Fibroblast of lung (primary cell): ENCODE results near the gene TCF15. TPM values are rescaled to one million over a fixed set of nuclear protein-coding genes. Genes with fewer than 3 reads are reported as not detected.

Experiments used
- DNase-seq, 2 donors: peaks; one replicate each; pipeline versions ENCODE4 v3.0.0 to v3.0.0-alpha.2; 2010; ENCODE audit warnings: low read depth in 2 of 2
- H2AFZ ChIP-seq: 2 replicates; pipeline ENCODE4 v1.5.1; 2012; ENCODE audit warnings: low read length, control low read depth, inconsistent platforms
- H3K27ac ChIP-seq: 2 replicates; pipeline ENCODE4 v1.5.1; 2011; ENCODE audit warnings: low read length, control low read depth; ENCODE audit not compliant: insufficient read depth
- H3K27me3 ChIP-seq: 2 replicates; pipeline ENCODE4 v1.5.1; 2011; ENCODE audit warnings: mild to moderate bottlenecking, low read length; ENCODE audit not compliant: control insufficient read depth, insufficient read depth
- H3K36me3 ChIP-seq: 2 replicates; pipeline ENCODE4 v1.5.1; 2011; ENCODE audit warnings: low read length; ENCODE audit not compliant: control insufficient read depth, insufficient read depth
- H3K4me1 ChIP-seq: 2 replicates; pipeline ENCODE4 v1.5.1; 2011; ENCODE audit warnings: low read length; ENCODE audit not compliant: control insufficient read depth, insufficient read depth; ENCODE audit errors: extremely low read depth
- H3K4me2 ChIP-seq: 2 replicates; pipeline ENCODE4 v1.5.1; 2011; ENCODE audit warnings: low read length, control low read depth; ENCODE audit not compliant: insufficient read depth; ENCODE audit errors: extremely low read depth
- H3K4me3 ChIP-seq, 4 experiments: fragments of 200-600 bp in 1 of 4; sonication (generic) in 1 of 4; replicated peaks in 1 of 4; 2 replicates each; pipeline ENCODE4 v1.5.1; 2011 to 2016; ENCODE audit warnings: low read length in 4 of 4, low read depth in 3 of 4, mild to moderate bottlenecking in 3 of 4, control low read depth in 2 of 4, inconsistent platforms in 1 of 4, mixed read lengths in 1 of 4; ENCODE audit not compliant: insufficient read depth in 1 of 4; ENCODE audit errors: control extremely low read depth in 1 of 4
- H3K79me2 ChIP-seq: 2 replicates; pipeline ENCODE4 v1.5.1; 2012; ENCODE audit warnings: mild to moderate bottlenecking, low read length, inconsistent platforms; ENCODE audit not compliant: control insufficient read depth, insufficient read depth
- H3K9ac ChIP-seq: 2 replicates; pipeline ENCODE4 v1.5.1; 2011; ENCODE audit warnings: mild to moderate bottlenecking, low read length, control low read depth; ENCODE audit not compliant: insufficient read depth
- H3K9me3 ChIP-seq: 2 replicates; pipeline ENCODE4 v1.5.1; 2012; ENCODE audit warnings: low read depth, low read length; ENCODE audit not compliant: control insufficient read depth, insufficient read depth
- H4K20me1 ChIP-seq: 2 replicates; pipeline ENCODE4 v1.5.1; 2011; ENCODE audit warnings: low read length; ENCODE audit not compliant: control insufficient read depth, insufficient read depth; ENCODE audit errors: extremely low read depth
- EZH2 ChIP-seq: IDR thresholded peaks from 2 replicates; pipeline ENCODE4 v1.5.1; 2012; ENCODE audit warnings: low read length, control low read depth, mild to moderate bottlenecking; ENCODE audit errors: missing control alignments
- polyA plus RNA-seq, 2 donors: library from polyadenylated mRNA; depleted of rRNA in 1 of 2; stranded (reverse) in 1 of 2; unstranded in 1 of 2; fragments of >200 nt; gene quantifications; 2 replicates each; pipeline ENCODE4 v1.2.1, GENCODE V29; 2011 to 2012; ENCODE audit warnings: missing spikeins in 1 of 2
- total RNA-seq: library from RNA; depleted of rRNA; stranded (reverse); fragments of >200 nt; gene quantifications from 2 replicates; pipeline ENCODE4 v1.2.1, GENCODE V29; 2014
- TF ChIP-seq, protein P1 (sequence below), 2 donors: IDR thresholded peaks in 1 of 2; conservative IDR thresholded peaks in 1 of 2; 1 replicate in 1 of 2; 2 replicates in 1 of 2; pipeline ENCODE4 v1.5.1; 2011 to 2012; ENCODE audit warnings: low read length in 2 of 2, control low read depth in 1 of 2, inconsistent platforms in 1 of 2, low read depth in 1 of 2, mild to moderate bottlenecking in 1 of 2

TCF15 gene
- total and polyA plus RNA-seq, 2 donors (not counting 1 experiment from before 2014, with no cell fraction given) = not detected

- no peaks in the 10 kb centered on the region for H3K9me3 ChIP-seq
- H3K9ac ChIP-seq = no peak overlapping the region
- DNase-seq = no peak
- H3K4me3 ChIP-seq = no peak overlapping the region
- no peaks in the 10 kb centered on the region for H3K79me2 ChIP-seq
- no peak overlapping the region for H3K4me2 ChIP-seq
- H3K36me3 ChIP-seq = no peaks in the 10 kb centered on the region
- peaks cover 14% of the 10 kb centered on the region for H3K27me3 ChIP-seq
- no peak overlapping the region for H2AFZ ChIP-seq
- no peak for TF ChIP-seq EZH2
- TF ChIP-seq, protein P1, sequence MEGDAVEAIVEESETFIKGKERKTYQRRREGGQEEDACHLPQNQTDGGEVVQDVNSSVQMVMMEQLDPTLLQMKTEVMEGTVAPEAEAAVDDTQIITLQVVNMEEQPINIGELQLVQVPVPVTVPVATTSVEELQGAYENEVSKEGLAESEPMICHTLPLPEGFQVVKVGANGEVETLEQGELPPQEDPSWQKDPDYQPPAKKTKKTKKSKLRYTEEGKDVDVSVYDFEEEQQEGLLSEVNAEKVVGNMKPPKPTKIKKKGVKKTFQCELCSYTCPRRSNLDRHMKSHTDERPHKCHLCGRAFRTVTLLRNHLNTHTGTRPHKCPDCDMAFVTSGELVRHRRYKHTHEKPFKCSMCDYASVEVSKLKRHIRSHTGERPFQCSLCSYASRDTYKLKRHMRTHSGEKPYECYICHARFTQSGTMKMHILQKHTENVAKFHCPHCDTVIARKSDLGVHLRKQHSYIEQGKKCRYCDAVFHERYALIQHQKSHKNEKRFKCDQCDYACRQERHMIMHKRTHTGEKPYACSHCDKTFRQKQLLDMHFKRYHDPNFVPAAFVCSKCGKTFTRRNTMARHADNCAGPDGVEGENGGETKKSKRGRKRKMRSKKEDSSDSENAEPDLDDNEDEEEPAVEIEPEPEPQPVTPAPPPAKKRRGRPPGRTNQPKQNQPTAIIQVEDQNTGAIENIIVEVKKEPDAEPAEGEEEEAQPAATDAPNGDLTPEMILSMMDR (conservative IDR thresholded peaks at IDR 0.05 in 1 of 2, IDR thresholded peaks at IDR 0.05 in 1 of 2; ENCODE audit: low read depth in 1 of 2, low read length in 2 of 2) = peak; percentile 19 to 36
- no peaks in the 10 kb centered on the region for H3K4me1 ChIP-seq
- H4K20me1 ChIP-seq = no peaks in the 10 kb centered on the region
- H3K27ac ChIP-seq = no peak overlapping the region
These were observed 32.8 kb downstream of the TCF15 start for GRCh38 chr20:577167-577791.

DNA sequence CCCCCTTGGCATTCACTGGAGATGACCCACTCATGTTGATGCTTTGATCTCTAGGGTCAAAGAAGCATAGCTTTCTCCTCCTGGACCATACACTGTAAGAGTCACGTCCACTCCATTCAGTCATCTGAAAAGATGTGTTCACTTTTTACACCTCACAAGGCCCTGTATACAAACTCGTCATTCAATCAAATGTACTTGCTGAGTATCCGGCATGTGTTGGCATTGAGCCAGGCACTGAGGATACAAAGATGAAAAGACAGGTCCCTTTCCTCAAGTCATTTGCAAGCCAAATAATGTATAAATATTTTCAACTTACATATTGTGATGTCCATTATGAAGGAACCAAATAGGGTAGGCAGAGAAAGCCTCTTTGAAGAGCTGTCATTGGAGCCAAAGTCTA lies 34.0 kb downstream of the TCF15 start:
- Histone ChIP-seq H3K4me2 (no peak overlapping the region), H3K4me3 (no peak overlapping the region), H3K9me3 (no peaks in the 10 kb centered on the region), H3K27me3 (peaks cover 19% of the 10 kb centered on the region), H3K4me1 (no peaks in the 10 kb centered on the region), H4K20me1 (no peaks in the 10 kb centered on the region), H3K9ac (no peak overlapping the region), H2AFZ (no peak overlapping the region), H3K79me2 (no peaks in the 10 kb centered on the region), H3K27ac (no peak overlapping the region), H3K36me3 (no peaks in the 10 kb centered on the region)
- DNase-seq = no peak
- TF ChIP-seq, protein P1 (conservative IDR thresholded peaks at IDR 0.05 in 1 of 2, IDR thresholded peaks at IDR 0.05 in 1 of 2; ENCODE audit: low read depth in 1 of 2, low read length in 2 of 2) = no peak
- no peak for TF ChIP-seq EZH2

DNA sequence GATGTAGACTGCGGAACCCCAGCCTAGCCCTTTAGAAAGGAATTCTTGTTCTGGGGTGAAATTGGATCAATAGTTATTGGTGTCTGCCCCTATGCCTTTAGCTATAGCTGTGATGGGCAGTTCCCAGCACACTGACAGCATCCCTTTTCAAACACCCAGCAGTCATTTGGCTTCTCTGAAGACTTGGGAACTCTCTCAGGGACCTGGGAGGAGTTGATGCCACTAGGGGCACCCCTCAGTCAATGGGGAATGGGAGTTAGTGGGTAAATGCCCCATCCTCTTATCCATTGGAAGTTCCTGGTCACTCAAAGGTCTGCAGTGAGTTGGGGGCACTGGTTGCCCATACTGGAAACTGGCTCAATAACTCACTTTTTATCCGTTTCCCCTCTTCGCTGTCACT lies 34.9 kb downstream of the TCF15 start:
- no peak overlapping the region for H3K4me3 ChIP-seq
- no peaks in the 10 kb centered on the region for H3K36me3 ChIP-seq
- no peak for DNase-seq
- no peak overlapping the region for H3K27ac ChIP-seq
- no peak overlapping the region for H2AFZ ChIP-seq
- TF ChIP-seq, protein P1 (conservative IDR thresholded peaks at IDR 0.05 in 1 of 2, IDR thresholded peaks at IDR 0.05 in 1 of 2; ENCODE audit: low read depth in 1 of 2, low read length in 2 of 2) = no peak
- TF ChIP-seq EZH2 = no peak
- H3K9me3 ChIP-seq = no peaks in the 10 kb centered on the region
- H3K4me1 ChIP-seq = no peaks in the 10 kb centered on the region
- peaks cover 19% of the 10 kb centered on the region for H3K27me3 ChIP-seq
- no peaks in the 10 kb centered on the region for H3K79me2 ChIP-seq
- no peaks in the 10 kb centered on the region for H4K20me1 ChIP-seq
- H3K9ac ChIP-seq = no peak overlapping the region
- no peak overlapping the region for H3K4me2 ChIP-seq
